ENCODE data around the gene ISCU.
"Not testable (repeated sequence)": the region's sequence is repeated elsewhere in the genome, so short reads cannot be mapped to it uniquely, and the experiment has no call there.

ISCU gene

GRCh38 chr12:108606492-108606891 is 44.1 kb downstream of the ISCU start:
- DNase-seq: no peak

GRCh38 chr12:108607981-108608600 is 45.7 kb downstream of the ISCU start:
- DNase-seq: no peak

- DNase-seq: no peak
Measured at GRCh38 chr12:108608616-108609015, 46.2 kb downstream of the ISCU start.

GRCh38 chr12:108609537-108610335 is 47.3 kb downstream of the ISCU start:
- peak; percentile 38 for DNase-seq

- DNase-seq: no peak
Measured at GRCh38 chr12:108610336-108610815, 48.0 kb downstream of the ISCU start.

GRCh38 chr12:108610856-108611605 is 48.6 kb downstream of the ISCU start:
- no peak for DNase-seq

GRCh38 chr12:108611884-108612415 is 49.6 kb downstream of the ISCU start:
- DNase-seq: peak; percentile 74

GRCh38 chr12:108612788-108613282 is 50.4 kb downstream of the ISCU start:
- DNase-seq: no peak

- no peak for DNase-seq
Measured at GRCh38 chr12:108613548-108613947, 51.2 kb downstream of the ISCU start.

GRCh38 chr12:108614041-108614440 is 51.6 kb downstream of the ISCU start:
- no peak for DNase-seq

GRCh38 chr12:108614639-108615038 is 52.2 kb downstream of the ISCU start:
- DNase-seq: no peak

GRCh38 chr12:108615918-108616317 is 53.5 kb downstream of the ISCU start:
- no peak for DNase-seq

- no peak for DNase-seq
Measured at GRCh38 chr12:108616359-108616758, 54.0 kb downstream of the ISCU start.

GRCh38 chr12:108616941-108617858 is 54.8 kb downstream of the ISCU start:
- DNase-seq: peak; percentile 61

GRCh38 chr12:108618079-108618952 is 55.9 kb downstream of the ISCU start:
- peak; percentile 92 for DNase-seq

- not testable (repeated sequence) for DNase-seq
Measured at GRCh38 chr12:108618953-108619274, 56.5 kb downstream of the ISCU start.
